Stimulated activated naive B cell treated with anti-CD40 and anti-IgM and Interleukin-4, amounts not matched to agents 10 μg/mL and 1 μg/mL and 100 μg/mL, for 72 hours (primary cell): ENCODE data around the gene PIP5K1C.

ENCODE experiments used
- ATAC-seq, 2 donors: fragments of 150-1000 bp; cut with Tn5 transposase; replicated peaks; 2 replicates each; pipeline ENCODE4 v1.10.0; 2021; ENCODE audit warnings: moderate library complexity in 1 of 2
- DNase-seq: peaks from one replicate; pipeline ENCODE4 v3.0.0; 2021
- H3K27ac Mint-ChIP-seq: one replicate; pipeline ENCODE4 v1.8.0; 2022; ENCODE audit warnings: mild to moderate bottlenecking, mixed read lengths
- H3K27me3 Mint-ChIP-seq, 2 donors: one replicate each; pipeline ENCODE4 v1.8.0; 2022; ENCODE audit warnings: mixed read lengths in 2 of 2
- H3K36me3 Mint-ChIP-seq, 2 donors: one replicate each; pipeline ENCODE4 v1.8.0; 2022; ENCODE audit warnings: mixed read lengths in 2 of 2, mild to moderate bottlenecking in 1 of 2
- H3K4me1 Mint-ChIP-seq, 2 donors: one replicate each; pipeline ENCODE4 v1.8.0; 2022; ENCODE audit warnings: mixed read lengths in 2 of 2, mild to moderate bottlenecking in 1 of 2
- H3K4me3 Mint-ChIP-seq, 2 donors: one replicate each; pipeline ENCODE4 v1.8.0; 2022; ENCODE audit warnings: mild to moderate bottlenecking in 2 of 2, mixed read lengths in 2 of 2, moderate library complexity in 1 of 2
- H3K9me3 Mint-ChIP-seq, 2 donors: one replicate each; pipeline ENCODE4 v1.8.0; 2022; ENCODE audit warnings: mixed read lengths in 2 of 2, mild to moderate bottlenecking in 1 of 2

Gene PIP5K1C

DNA sequence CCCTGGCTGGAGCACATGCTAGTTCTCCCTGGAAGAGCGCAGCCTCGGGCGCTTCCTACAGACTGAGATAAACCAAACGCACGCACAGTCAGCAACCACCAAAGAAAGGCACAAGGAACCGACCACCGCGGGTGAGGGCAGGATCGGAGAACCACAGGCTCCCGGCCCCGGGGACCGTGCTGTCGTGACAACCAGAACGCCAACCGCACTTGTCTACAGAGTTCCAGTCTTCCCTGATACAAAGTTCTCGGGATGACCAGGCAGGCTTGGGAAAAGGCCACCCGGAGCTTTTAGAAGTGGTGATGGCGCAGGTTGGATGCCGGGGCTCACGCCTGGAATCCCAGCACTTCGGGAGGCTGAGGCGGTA, 40.5 kb downstream of the PIP5K1C start:
- ATAC-seq (no peak), DNase-seq (no peak)
- Mint-ChIP-seq H3K36me3 (peaks cover 47 to 57% of the 10 kb centered on the region in 2 donors), H3K4me3 (no peak overlapping the region), H3K27ac (no peak overlapping the region), H3K4me1 (peaks cover 2 to 5% of the 10 kb centered on the region in 2 donors), H3K27me3 (no peaks in the 10 kb centered on the region), H3K9me3 (peaks cover 0 to 2% of the 10 kb centered on the region in 2 donors)

DNA sequence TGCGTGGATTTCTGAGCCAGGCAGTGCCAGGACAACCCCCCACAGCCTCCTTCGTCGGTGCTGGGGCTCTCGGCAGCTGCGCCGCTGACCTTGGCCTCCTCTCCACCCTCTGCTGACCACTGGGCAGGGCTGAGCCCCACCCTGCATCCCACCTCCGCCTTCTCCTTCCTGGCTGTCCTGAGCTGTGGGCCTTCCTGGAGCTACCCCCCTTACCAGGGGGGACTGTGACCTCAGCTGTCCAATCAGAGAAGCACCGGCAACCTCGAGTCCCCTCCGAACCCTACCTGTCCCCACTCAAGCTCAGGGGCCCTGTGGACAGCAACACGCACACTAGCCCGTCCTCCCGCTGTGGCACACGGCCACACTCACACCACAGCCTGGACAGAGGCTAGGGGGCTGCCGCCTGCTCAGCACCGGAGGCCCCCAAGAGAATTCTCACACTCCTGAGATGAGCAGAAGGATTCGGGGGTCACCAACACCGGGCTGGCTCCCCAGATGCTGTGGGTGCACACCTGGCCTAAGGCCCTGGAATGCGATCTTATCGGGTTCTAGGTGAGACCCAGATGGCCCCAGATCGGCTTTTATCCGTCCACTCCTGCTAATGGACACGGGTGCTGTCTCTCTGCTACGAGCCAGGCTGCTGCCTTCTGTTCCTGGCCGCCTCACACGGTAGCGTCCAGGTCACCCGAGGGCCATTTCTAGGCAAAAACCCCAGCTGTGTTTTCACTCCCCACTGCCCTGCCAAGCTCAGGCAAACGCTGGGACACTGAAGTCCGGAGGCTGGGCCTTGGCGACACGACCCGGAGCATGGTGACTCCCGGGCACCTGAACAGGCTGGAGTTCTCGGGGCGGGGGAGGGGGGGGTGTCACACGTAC, 41.2 kb downstream of the PIP5K1C start:
- no peak for ATAC-seq
- Mint-ChIP-seq H3K36me3 (peaks cover 48 to 58% of the 10 kb centered on the region in 2 donors), H3K27ac (no peak overlapping the region), H3K4me3 (no peak overlapping the region), H3K9me3 (peaks cover 0 to 2% of the 10 kb centered on the region in 2 donors), H3K4me1 (peaks cover 0 to 3% of the 10 kb centered on the region in 2 donors), H3K27me3 (no peaks in the 10 kb centered on the region)
- no peak for DNase-seq

DNA sequence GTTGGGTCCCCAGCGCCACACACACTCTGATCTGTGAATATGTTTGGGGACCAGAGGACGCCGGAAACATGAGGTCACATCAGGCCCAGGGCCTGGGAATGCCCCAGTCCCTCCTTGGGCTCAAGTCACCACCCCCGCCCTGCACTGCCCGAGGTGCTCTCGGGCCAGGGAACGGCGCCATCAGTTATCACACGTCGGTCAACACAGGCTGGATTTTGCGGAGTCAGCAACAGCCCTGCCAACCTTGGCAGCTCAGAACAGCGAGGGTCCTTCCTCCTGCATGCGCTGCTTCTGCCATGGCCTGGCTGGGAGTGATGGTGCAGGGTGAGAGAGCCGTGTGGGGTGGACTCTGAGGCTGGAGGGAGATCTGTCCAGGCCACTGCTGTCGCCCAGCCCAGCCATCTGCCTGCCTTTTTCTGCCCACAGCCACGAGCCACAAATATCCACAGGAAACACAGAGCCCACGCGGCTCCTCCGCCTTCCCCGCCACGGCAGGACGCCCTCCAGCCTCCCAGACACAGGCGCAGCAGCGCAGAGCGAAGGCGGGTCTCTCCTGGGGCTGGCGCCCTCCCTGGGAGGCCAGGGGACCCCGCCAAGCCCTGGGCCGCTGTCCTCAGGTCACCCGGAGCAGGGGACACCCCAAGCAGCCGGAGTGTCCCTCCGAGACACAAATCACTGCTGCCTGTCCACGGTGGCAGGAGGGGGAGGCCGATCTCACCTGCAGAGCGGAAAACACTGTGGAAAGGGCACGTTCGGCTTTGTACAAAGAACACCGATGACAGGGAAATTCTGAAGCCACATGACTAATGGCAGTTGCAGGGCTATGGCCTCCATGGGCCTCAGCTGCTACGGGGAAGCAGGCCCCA, 42.0 kb downstream of the PIP5K1C start:
- Mint-ChIP-seq H3K4me3 (no peak overlapping the region), H3K27me3 (no peaks in the 10 kb centered on the region), H3K9me3 (peaks cover 0 to 2% of the 10 kb centered on the region in 2 donors), H3K27ac (no peak overlapping the region), H3K4me1 (peaks cover 0 to 2% of the 10 kb centered on the region in 2 donors), H3K36me3 (peaks cover 44 to 52% of the 10 kb centered on the region in 2 donors)
- DNase-seq (no peak), ATAC-seq (no peak)

DNA sequence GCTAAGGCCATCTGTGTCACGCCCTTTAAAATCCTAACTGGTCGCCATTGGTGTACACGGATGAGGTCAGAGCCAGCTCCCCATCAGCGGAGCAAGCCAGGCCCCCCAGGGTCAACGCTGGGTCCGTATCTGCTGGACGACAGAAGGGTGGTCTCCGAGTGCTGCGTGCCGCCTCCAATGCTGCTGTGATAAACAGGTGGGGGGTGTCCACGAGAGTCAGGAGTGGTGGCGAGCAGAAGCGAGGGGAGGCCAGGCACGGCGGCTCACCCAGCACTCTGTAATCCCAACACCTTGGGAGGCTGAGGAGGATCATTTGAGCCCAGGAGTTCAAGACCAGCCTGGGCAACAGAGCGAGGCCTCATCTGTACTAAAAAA, 42.9 kb downstream of the PIP5K1C start:
- DNase-seq (no peak), ATAC-seq (no peak)
- Mint-ChIP-seq H3K27ac (no peak overlapping the region), H3K4me1 (no peaks in the 10 kb centered on the region), H3K36me3 (peaks cover 40 to 52% of the 10 kb centered on the region in 2 donors), H3K4me3 (no peak overlapping the region), H3K9me3 (peaks cover 0 to 2% of the 10 kb centered on the region in 2 donors), H3K27me3 (no peaks in the 10 kb centered on the region)

DNA sequence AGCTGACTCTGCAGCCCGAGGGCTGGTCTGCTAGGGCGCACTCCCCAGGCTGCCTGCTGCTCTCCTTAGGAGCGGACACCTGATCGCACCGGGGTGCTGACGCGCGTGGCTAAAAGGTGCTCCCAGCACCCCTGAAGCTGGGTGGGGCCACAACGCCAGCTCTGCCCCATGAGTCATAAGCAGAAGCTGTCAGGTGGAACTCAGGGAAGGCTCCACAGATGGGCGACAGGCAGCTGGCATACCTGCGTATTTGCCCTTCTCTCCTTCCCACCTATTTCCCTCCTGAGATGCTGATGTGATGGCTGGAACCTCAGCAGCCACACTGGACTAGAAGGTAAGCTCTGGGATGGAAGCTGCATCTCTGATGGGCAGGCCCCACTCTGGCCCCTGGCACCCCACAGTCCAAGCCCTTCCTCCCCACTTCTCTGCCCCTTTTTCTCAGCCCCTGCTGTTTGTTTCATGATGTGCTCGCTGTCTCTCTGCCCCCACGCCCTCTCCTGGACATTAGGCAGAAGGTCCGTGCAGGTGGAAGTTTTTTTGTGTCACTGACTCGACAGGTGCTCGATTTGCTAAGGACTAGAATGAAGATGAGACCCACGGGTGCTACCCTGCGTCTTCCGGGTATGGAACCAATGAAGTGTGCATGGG, 43.4 kb downstream of the PIP5K1C start:
- no peak for DNase-seq
- Mint-ChIP-seq H3K4me3 (no peak overlapping the region), H3K4me1 (no peaks in the 10 kb centered on the region), H3K36me3 (peaks cover 41 to 57% of the 10 kb centered on the region in 2 donors), H3K27me3 (no peaks in the 10 kb centered on the region), H3K27ac (no peak overlapping the region), H3K9me3 (peaks cover 0 to 2% of the 10 kb centered on the region in 2 donors)
- no peak for ATAC-seq

DNA sequence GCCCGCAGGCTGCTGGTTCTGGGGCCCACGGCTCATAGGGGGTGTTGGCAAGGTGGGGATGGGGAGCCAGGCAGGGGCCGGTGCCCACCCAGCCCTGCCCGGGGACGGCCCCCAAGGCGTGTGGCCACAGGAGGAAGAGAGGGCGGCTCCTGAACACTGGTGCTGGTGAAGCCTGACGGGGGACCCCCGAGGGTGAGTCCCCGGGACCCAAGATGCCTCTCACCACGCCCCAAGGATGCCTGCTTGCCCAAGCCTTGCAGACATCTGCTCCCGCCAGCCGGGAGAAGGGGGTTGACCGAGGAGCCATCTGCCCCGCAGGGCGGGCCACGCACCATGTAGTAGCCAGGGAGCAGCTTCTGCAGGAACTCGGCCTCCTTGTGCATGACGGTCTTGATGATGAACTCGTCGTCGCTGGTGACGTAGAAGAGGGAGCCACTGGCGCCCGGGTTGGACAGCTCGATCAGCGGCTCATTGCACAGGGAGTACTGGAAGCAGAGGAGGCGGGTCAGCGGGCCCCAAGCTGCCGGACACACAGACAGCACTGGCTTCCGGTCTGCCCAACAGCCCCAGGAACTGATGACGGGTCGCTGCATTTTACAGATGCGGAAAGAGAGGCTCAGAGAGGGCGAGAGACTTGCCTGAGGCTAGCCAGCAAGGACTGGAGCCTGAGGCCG, 44.1 kb downstream of the PIP5K1C start:
- H3K36me3 Mint-ChIP-seq, result peaks cover 40 to 58% of the 10 kb centered on the region in 2 donors
- H3K27ac Mint-ChIP-seq, result no peak overlapping the region
- no peak for DNase-seq
- no peaks in the 10 kb centered on the region for H3K27me3 Mint-ChIP-seq
- peak in 1 of 2 donors; percentile 23 for ATAC-seq
- H3K9me3 Mint-ChIP-seq, result peaks cover 0 to 2% of the 10 kb centered on the region in 2 donors
- no peak overlapping the region for H3K4me3 Mint-ChIP-seq
- no peaks in the 10 kb centered on the region for H3K4me1 Mint-ChIP-seq

DNA sequence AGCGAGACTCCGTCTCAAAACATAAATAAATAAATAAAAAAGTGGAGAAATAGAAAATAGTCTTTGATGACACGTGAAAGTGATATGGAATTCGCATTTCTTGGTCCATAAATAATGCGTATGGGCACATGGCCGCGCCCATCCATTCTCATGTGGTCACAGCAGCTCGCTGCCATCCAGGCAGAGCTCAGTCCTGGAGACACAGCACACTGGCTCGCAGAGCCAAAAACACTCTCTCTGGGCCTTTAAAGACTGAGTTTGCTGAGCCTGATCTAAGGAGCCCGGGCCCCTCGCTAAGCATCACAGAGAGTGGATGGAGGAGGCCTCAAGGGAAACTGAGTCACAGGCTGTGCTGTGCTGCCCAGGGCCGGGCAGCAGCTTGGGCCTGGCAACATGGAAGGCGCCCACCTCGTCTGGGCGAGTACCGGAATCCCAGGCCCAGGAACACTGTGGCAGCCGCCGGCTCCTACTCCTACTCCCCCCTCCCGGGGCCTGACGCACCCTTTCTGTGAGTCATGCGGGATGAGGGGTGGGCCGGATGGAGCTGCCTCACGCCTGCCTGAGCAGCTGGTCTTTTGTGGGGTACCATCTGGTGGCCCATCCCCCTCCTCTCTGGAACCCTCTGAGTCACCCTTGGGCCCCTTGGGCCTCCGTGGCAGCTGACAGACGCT, 44.7 kb downstream of the PIP5K1C start:
- ATAC-seq (peak; percentile 67 to 76), DNase-seq (no peak)
- H3K4me3 Mint-ChIP-seq, result no peak overlapping the region
- H3K36me3 Mint-ChIP-seq, result peaks cover 39 to 57% of the 10 kb centered on the region in 2 donors
- H3K27ac Mint-ChIP-seq, result no peak overlapping the region
- no peaks in the 10 kb centered on the region for H3K27me3 Mint-ChIP-seq
- peaks cover 0 to 2% of the 10 kb centered on the region in 2 donors for H3K9me3 Mint-ChIP-seq
- H3K4me1 Mint-ChIP-seq, result no peaks in the 10 kb centered on the region

DNA sequence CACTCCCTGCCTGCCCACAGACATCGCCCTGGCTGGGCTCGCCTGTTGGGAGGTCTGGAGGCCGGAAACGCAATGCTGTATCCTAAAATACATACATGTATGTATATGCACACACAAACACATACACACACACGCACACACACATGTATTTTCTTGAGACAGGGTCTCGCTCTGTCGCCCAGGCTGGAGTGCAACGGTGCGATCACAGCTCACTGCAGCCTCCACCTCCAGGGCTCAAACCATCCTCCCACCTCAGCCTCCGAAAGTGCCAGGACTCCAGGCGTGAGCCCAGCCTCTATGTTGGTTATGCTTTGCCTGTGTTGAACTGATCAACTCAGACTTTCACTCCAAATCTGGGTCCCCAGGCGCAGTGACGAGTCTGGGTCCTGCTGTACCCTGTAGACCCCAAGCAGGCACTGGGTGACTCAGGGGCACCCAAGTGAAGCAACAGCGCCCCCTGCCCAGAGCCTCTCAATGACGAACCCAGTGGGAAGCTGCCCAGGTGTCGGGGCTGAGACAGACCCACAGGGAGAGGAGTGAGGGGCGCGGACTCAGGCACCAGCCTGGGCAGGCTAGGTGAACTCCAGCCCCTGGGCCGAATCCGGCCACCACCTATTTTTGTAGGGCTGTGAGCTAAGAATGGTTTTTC, 46.3 kb downstream of the PIP5K1C start:
- ATAC-seq, result no peak
- Mint-ChIP-seq H3K4me1 (no peaks in the 10 kb centered on the region), H3K27ac (no peak overlapping the region), H3K4me3 (no peak overlapping the region), H3K9me3 (peaks cover 0 to 2% of the 10 kb centered on the region in 2 donors), H3K27me3 (no peaks in the 10 kb centered on the region), H3K36me3 (peaks cover 33 to 50% of the 10 kb centered on the region in 2 donors)
- no peak for DNase-seq

DNA sequence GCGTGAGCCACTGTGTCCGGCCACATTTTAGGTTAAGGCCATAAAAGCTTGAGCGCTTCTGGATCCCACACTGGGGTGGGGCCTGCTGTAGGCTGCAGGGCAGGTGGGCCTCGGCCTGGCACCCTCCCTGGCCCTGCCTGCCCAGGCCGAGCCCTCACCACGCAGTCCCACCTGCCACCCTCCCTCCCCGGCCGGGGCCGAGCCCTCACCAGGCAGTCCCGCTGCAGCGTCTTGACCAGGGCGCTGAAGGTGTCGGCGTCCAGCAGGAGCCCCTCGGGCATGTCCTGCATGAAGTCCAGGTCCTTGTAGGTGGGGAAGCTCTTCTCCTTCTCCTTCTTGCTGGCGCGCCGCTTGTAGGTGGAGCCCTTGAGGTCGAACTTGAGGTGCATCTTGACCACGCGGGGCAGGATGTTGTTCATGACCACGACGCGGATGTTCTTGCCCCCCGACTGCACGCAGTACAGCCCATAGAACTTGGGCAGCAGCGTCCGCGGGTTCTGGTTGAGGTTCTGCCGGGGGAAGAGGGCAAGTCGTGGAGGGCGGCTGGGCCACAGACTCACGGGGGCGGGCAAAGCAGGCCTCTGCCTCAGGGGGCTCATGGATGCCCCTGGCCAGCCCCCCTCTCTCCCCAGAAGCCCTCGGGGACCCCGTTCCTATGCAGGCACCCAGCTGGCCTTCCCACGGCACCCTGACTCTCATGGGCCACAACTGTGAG, 47.0 kb downstream of the PIP5K1C start:
- Mint-ChIP-seq H3K4me3 (no peak overlapping the region), H3K4me1 (no peaks in the 10 kb centered on the region)

DNA sequence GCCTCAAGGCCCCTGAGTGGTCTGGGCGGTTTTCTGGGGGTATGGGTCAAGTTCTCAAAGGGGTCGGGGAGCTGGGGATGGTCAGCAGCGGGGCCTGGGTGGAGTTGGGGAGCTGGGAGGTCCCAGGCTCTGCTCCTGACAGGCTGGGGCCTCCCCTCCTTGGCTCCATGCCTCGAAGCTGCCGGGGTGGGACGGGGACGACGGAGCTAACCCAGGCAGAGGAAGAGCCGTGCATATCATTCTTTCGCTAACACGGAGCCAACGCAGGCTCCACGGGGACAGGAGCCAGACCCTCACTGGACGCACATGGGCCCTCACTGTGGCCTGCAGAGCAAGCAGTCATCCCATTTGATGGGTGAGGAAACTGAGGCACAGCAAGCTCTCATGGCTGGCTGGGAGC, 47.8 kb downstream of the PIP5K1C start:
- Mint-ChIP-seq H3K4me1 (no peaks in the 10 kb centered on the region), H3K36me3 (peaks cover 26 to 39% of the 10 kb centered on the region in 2 donors), H3K9me3 (peaks cover 0 to 2% of the 10 kb centered on the region in 2 donors), H3K27me3 (no peaks in the 10 kb centered on the region), H3K27ac (no peak overlapping the region), H3K4me3 (no peak overlapping the region)
- no peak for DNase-seq
- no peak for ATAC-seq

More for the DNA sequence above, 47.0 kb downstream of the PIP5K1C start:
- no peaks in the 10 kb centered on the region for H3K27me3 Mint-ChIP-seq
- ATAC-seq (no peak), DNase-seq (no peak)
- peaks cover 30 to 47% of the 10 kb centered on the region in 2 donors for H3K36me3 Mint-ChIP-seq
- H3K9me3 Mint-ChIP-seq, result peaks cover 0 to 2% of the 10 kb centered on the region in 2 donors
- peak overlapping the region; percentile 20 for H3K27ac Mint-ChIP-seq

DNA sequence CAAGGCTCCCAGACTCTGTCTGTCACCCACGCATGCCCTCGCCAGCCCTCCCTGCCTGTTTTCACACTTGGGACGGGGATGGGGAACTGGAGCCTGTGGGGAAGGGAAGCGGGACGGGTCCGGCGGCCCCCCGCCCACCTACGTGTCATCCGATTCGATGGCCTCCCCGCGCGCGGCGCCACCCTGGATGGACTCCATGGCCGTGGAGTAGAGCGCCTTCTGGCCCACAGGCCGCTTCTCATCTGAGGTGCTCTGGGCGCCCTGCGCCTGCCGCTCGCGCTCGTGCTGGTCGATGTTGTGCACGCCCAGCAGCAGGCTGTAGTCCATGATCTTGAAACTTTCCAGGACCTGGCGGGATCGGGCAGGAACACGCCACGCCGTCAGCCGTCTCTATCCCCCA, 48.6 kb downstream of the PIP5K1C start:
- Mint-ChIP-seq H3K4me3 (no peak overlapping the region), H3K36me3 (peaks cover 21 to 33% of the 10 kb centered on the region in 2 donors), H3K9me3 (no peaks in the 10 kb centered on the region), H3K27me3 (no peaks in the 10 kb centered on the region), H3K27ac (no peak overlapping the region), H3K4me1 (no peaks in the 10 kb centered on the region)
- ATAC-seq, result no peak
- no peak for DNase-seq

DNA sequence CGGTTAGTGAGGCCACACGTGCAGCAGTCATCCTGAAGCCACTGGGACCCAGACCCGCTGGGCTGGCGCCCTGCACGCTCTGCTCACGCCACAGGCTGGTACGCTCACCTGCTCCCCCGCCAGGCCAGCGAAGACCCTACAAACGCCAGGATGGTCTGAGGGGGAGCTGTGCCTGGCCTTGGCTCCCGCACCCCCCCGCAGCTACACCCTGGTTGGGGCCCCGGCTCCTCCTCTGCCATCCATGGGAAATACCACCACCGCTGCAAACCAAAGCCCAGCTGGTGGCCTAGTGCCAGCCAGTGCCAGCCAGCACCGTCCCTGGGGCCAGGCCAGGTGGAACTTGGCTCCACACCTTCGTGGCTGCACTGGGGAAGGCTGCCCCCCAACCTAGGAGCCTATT, 50.4 kb downstream of the PIP5K1C start:
- Mint-ChIP-seq H3K4me3 (no peak overlapping the region), H3K27ac (no peak overlapping the region), H3K9me3 (no peaks in the 10 kb centered on the region), H3K27me3 (no peaks in the 10 kb centered on the region), H3K4me1 (no peaks in the 10 kb centered on the region), H3K36me3 (peaks cover 25 to 39% of the 10 kb centered on the region in 2 donors)
- ATAC-seq (no peak), DNase-seq (no peak)
